SIG-M5 (cell line): ENCODE results near the gene DLG2.

Experiments used
- DNase-seq: peaks from one replicate; lab custom pipeline; 2025; lab: John Stamatoyannopoulos, UW

The DLG2 gene

GRCh38 chr11:84563356-84563755 lies 1063.8 kb downstream of the DLG2 start:
- DNase-seq: no peak

- DNase-seq: no peak
Measured at GRCh38 chr11:84560206-84560605, 1066.9 kb downstream of the DLG2 start.

- DNase-seq: no peak
Measured at GRCh38 chr11:84558085-84558905, 1068.8 kb downstream of the DLG2 start.

- no peak for DNase-seq
Measured at GRCh38 chr11:84552791-84553190, 1074.4 kb downstream of the DLG2 start.

- DNase-seq: no peak
Measured at GRCh38 chr11:84549217-84549616, 1077.9 kb downstream of the DLG2 start.

- no peak for DNase-seq
Measured at GRCh38 chr11:84544566-84544965, 1082.6 kb downstream of the DLG2 start.

- DNase-seq: no peak
Measured at GRCh38 chr11:84543367-84544159, 1083.6 kb downstream of the DLG2 start.

GRCh38 chr11:84541731-84542340 lies 1085.3 kb downstream of the DLG2 start:
- no peak for DNase-seq

- no peak for DNase-seq
Measured at GRCh38 chr11:84536456-84536855, 1090.7 kb downstream of the DLG2 start.

GRCh38 chr11:84532364-84532763 lies 1094.8 kb downstream of the DLG2 start:
- no peak for DNase-seq

GRCh38 chr11:84526250-84526649 lies 1100.9 kb downstream of the DLG2 start:
- DNase-seq: no peak

- DNase-seq: no peak
Measured at GRCh38 chr11:84524422-84525051, 1102.6 kb downstream of the DLG2 start.

GRCh38 chr11:84522331-84522730 lies 1104.8 kb downstream of the DLG2 start:
- no peak for DNase-seq

- DNase-seq: no peak
Measured at GRCh38 chr11:84518631-84519183, 1108.4 kb downstream of the DLG2 start.

- DNase-seq: no peak
Measured at GRCh38 chr11:84514436-84514835, 1112.7 kb downstream of the DLG2 start.

GRCh38 chr11:84503503-84503902 lies 1123.6 kb downstream of the DLG2 start:
- DNase-seq: no peak

- no peak for DNase-seq
Measured at GRCh38 chr11:84501750-84502149, 1125.4 kb downstream of the DLG2 start.

- no peak for DNase-seq
Measured at GRCh38 chr11:84497981-84498411, 1129.1 kb downstream of the DLG2 start.

- DNase-seq: no peak
Measured at GRCh38 chr11:84497181-84497580, 1130.0 kb downstream of the DLG2 start.

GRCh38 chr11:84496122-84496521 lies 1131.0 kb downstream of the DLG2 start:
- DNase-seq: no peak

- no peak for DNase-seq
Measured at GRCh38 chr11:84480131-84480530, 1147.0 kb downstream of the DLG2 start.

GRCh38 chr11:84476581-84476980 lies 1150.6 kb downstream of the DLG2 start:
- DNase-seq: no peak
